Measurements from ENCODE around the gene SPTBN1.

SPTBN1 gene

DNA sequence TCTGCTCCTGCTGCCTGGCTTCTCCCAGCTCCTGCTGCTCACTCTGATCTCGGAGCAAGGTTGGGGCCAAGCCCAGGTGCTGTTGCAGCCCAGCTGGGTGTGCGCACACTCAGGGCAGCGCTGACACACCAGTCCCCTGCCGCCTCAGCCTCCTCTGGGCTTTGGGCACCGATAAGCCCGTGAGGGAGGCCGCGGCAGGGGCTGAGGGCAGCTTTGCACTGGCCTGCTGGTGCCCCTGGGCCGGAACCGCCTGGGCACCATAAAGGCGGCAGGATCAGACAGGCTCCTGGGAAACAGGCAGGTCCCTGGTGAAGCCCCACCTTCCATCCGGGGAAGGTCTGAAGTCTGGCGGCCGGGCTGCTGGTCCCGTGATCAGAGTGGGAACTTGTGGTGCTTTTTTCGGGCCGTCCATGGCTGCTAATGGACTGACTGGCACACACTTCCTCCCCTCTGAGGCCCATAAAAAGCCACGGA is 253.2 kb downstream of the SPTBN1 start:
- peak overlapping the region; percentile 59; the same call in 1 of the 2 replicates for H2AFZ ChIP-seq (ENCODE audit: low read length)
- no peaks in the 10 kb centered on the region for H3K36me3 ChIP-seq (ENCODE audit: insufficient read depth, low read length)
- no peaks in the 10 kb centered on the region for H3K9me2 ChIP-seq (replicated peaks; ENCODE audit: low read depth, low read length)
- no peaks in the 10 kb centered on the region for H4K20me1 ChIP-seq (ENCODE audit: insufficient read depth, low read length, poor library complexity, severe bottlenecking)
- H3K4me3 ChIP-seq (ENCODE audit: low read length, poor library complexity, severe bottlenecking): no peak overlapping the region
- H3K4me2 ChIP-seq (ENCODE audit: low read depth, low read length, poor library complexity, severe bottlenecking): no peak overlapping the region
- no peaks in the 10 kb centered on the region for H3K79me2 ChIP-seq (ENCODE audit: insufficient read depth, low read length)
- H3K4me1 ChIP-seq (ENCODE audit: insufficient read depth, low read length, poor library complexity, severe bottlenecking): no peaks in the 10 kb centered on the region
- H3F3A ChIP-seq (ENCODE audit: low read depth): no peaks in the 10 kb centered on the region
- H3K27me3 ChIP-seq (ENCODE audit: insufficient read depth, low read length, poor library complexity, severe bottlenecking): no peaks in the 10 kb centered on the region
- TF ChIP-seq, protein P1, sequence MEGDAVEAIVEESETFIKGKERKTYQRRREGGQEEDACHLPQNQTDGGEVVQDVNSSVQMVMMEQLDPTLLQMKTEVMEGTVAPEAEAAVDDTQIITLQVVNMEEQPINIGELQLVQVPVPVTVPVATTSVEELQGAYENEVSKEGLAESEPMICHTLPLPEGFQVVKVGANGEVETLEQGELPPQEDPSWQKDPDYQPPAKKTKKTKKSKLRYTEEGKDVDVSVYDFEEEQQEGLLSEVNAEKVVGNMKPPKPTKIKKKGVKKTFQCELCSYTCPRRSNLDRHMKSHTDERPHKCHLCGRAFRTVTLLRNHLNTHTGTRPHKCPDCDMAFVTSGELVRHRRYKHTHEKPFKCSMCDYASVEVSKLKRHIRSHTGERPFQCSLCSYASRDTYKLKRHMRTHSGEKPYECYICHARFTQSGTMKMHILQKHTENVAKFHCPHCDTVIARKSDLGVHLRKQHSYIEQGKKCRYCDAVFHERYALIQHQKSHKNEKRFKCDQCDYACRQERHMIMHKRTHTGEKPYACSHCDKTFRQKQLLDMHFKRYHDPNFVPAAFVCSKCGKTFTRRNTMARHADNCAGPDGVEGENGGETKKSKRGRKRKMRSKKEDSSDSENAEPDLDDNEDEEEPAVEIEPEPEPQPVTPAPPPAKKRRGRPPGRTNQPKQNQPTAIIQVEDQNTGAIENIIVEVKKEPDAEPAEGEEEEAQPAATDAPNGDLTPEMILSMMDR (conservative IDR thresholded peaks at IDR 0.05; ENCODE audit: low read length): no peak
- no peak for TF ChIP-seq EZH2phosphoT487 (IDR thresholded peaks at IDR 0.05; ENCODE audit: borderline replicate concordance)
- no peaks in the 10 kb centered on the region for H3K9me3 ChIP-seq (ENCODE audit: insufficient read depth, low read depth, low read length)
- H3K9ac ChIP-seq (ENCODE audit: low read depth, low read length, poor library complexity, severe bottlenecking): no peak overlapping the region

DNA sequence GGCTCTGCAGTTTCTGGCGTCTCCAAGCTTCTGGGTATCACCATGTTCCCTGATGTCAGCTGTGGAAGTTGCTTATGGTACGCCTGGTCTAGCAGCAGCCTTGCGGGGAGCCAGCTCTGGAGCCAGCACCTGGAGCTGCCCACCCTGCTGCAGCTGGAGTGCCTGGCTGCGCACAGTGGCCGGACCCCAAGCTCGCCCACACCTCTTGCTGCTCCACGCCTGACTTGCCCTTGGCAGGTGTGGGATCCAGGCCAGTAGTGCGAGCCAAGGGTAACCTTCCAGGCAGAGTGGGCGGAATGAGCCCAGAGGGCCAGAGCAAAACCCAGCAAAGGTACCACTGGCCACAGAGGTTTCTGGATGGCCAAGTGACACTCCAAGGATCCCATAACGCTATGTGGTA is 254.1 kb downstream of the SPTBN1 start:
- no peak overlapping the region for H3K4me2 ChIP-seq (ENCODE audit: low read depth, low read length, poor library complexity, severe bottlenecking)
- H4K20me1 ChIP-seq (ENCODE audit: insufficient read depth, low read length, poor library complexity, severe bottlenecking): no peaks in the 10 kb centered on the region
- TF ChIP-seq EZH2phosphoT487 (IDR thresholded peaks at IDR 0.05; ENCODE audit: borderline replicate concordance): no peak
- TF ChIP-seq, protein P1 (conservative IDR thresholded peaks at IDR 0.05; ENCODE audit: low read length): no peak
- no peaks in the 10 kb centered on the region for H3K79me2 ChIP-seq (ENCODE audit: insufficient read depth, low read length)
- H3F3A ChIP-seq (ENCODE audit: low read depth): no peaks in the 10 kb centered on the region
- no peaks in the 10 kb centered on the region for H3K27me3 ChIP-seq (ENCODE audit: insufficient read depth, low read length, poor library complexity, severe bottlenecking)
- no peaks in the 10 kb centered on the region for H3K9me2 ChIP-seq (replicated peaks; ENCODE audit: low read depth, low read length)
- no peaks in the 10 kb centered on the region for H3K36me3 ChIP-seq (ENCODE audit: insufficient read depth, low read length)
- H3K4me1 ChIP-seq (ENCODE audit: insufficient read depth, low read length, poor library complexity, severe bottlenecking): no peaks in the 10 kb centered on the region
- H3K9ac ChIP-seq (ENCODE audit: low read depth, low read length, poor library complexity, severe bottlenecking): no peak overlapping the region
- no peak overlapping the region for H3K4me3 ChIP-seq (ENCODE audit: low read length, poor library complexity, severe bottlenecking)
- H3K9me3 ChIP-seq (ENCODE audit: insufficient read depth, low read depth, low read length): no peaks in the 10 kb centered on the region
- no peak overlapping the region for H2AFZ ChIP-seq (ENCODE audit: low read length)

DNA sequence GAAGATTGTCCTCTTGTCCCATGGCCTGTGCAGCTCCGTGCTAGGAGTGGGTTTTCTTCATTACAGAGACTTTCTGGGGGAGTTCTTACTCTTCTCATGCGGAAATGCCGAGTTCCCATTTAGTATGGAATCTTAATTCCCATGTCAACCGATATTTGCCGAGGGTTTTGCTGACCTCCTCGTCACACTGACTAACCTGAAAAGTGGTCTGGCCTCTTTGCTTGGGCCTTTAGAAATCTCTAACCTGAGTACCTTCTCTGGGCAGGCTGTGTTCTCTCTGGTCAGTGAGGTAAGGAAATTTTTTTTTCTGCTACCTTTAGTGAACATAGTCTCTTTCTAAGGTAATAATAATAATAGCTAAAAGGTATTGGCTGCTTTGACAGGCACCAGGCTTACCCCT is 256.4 kb downstream of the SPTBN1 start:
- Histone ChIP-seq H4K20me1 (ENCODE audit: insufficient read depth, low read length, poor library complexity, severe bottlenecking) (no peaks in the 10 kb centered on the region), H3F3A (ENCODE audit: low read depth) (no peaks in the 10 kb centered on the region), H3K27me3 (ENCODE audit: insufficient read depth, low read length, poor library complexity, severe bottlenecking) (peaks cover 5% of the 10 kb centered on the region), H3K9me2 (replicated peaks; ENCODE audit: low read depth, low read length) (no peaks in the 10 kb centered on the region), H3K9me3 (ENCODE audit: insufficient read depth, low read depth, low read length) (no peaks in the 10 kb centered on the region), H3K9ac (ENCODE audit: low read depth, low read length, poor library complexity, severe bottlenecking) (no peak overlapping the region), H2AFZ (ENCODE audit: low read length) (no peak overlapping the region), H3K36me3 (ENCODE audit: insufficient read depth, low read length) (no peaks in the 10 kb centered on the region), H3K4me1 (ENCODE audit: insufficient read depth, low read length, poor library complexity, severe bottlenecking) (no peaks in the 10 kb centered on the region), H3K4me3 (ENCODE audit: low read length, poor library complexity, severe bottlenecking) (no peak overlapping the region), H3K79me2 (ENCODE audit: insufficient read depth, low read length) (no peaks in the 10 kb centered on the region), H3K4me2 (ENCODE audit: low read depth, low read length, poor library complexity, severe bottlenecking) (no peak overlapping the region)
- TF ChIP-seq, protein P1 (conservative IDR thresholded peaks at IDR 0.05; ENCODE audit: low read length): no peak
- no peak for TF ChIP-seq EZH2phosphoT487 (IDR thresholded peaks at IDR 0.05; ENCODE audit: borderline replicate concordance)
